ENCODE measurements around the gene RAX2. TPM values are rescaled to one million over a fixed set of nuclear protein-coding genes. Genes with fewer than 3 reads are reported as not detected.
A peak's percentile ranks its signal among the peaks of the same experiment; 100 is the strongest.
"Not testable (repeated sequence)": the region's sequence is repeated elsewhere in the genome, so short reads cannot be mapped to it uniquely, and the experiment has no call there.

The RAX2 gene
- polyA plus RNA-seq, 3 donors = not detected

GRCh38 chr19:3766520-3766919 lies 5.5 kb downstream of the RAX2 start:
- 74 to 94% (median 76%) methylated on average over 6 to 7 of the region's 7 CpGs for WGBS, 3 donors

GRCh38 chr19:3765757-3766156 lies 6.3 kb downstream of the RAX2 start:
- H3K27ac ChIP-seq (ENCODE audit: low read depth, low read length) = not testable (repeated sequence)
- WGBS, 3 donors = 92 to 96% (median 95%) methylated on average over 5 of the region's 5 CpGs

More at GRCh38 chr19:3766520-3766919, 5.5 kb downstream of the RAX2 start:
- H3K27ac ChIP-seq (ENCODE audit: low read depth, low read length) = no peak overlapping the region

- H3K27ac ChIP-seq (ENCODE audit: low read depth, low read length) = no peak overlapping the region
- 91 to 95% (median 94%) methylated on average over 12 of the region's 12 CpGs for WGBS, 3 donors
These were observed 6.9 kb downstream of the RAX2 start for GRCh38 chr19:3765121-3765520.

GRCh38 chr19:3762501-3763459 lies 9.2 kb downstream of the RAX2 start, which contains the start of gene MRPL54:
Gene MRPL54, plus strand, starts transcription at chr19:3762682. Its CDS starts 19 bp downstream, at chr19:3762701.
- H3K27ac ChIP-seq (ENCODE audit: low read depth, low read length) = peak within 1 kb of the TSS; percentile 68
- WGBS, 3 donors = 3% methylated on average over 47 of the region's 47 CpGs

- 69 to 73% (median 71%) methylated on average over 1 of the region's 1 CpG for WGBS, 3 donors
- H3K27ac ChIP-seq (ENCODE audit: low read depth, low read length) = no peak overlapping the region
These were observed 9.9 kb downstream of the RAX2 start for GRCh38 chr19:3762130-3762473.

- 2 to 4% (median 3%) methylated on average over 41 to 45 of the region's 45 CpGs for WGBS, 3 donors
- peak within 1 kb of the TSS; percentile 68 for H3K27ac ChIP-seq (ENCODE audit: low read depth, low read length)
These were observed 10.5 kb downstream of the RAX2 start, which contains the start of gene APBA3 for GRCh38 chr19:3761382-3762129. Gene APBA3, minus strand, starts transcription at chr19:3761692. Its CDS starts 1,428 bp downstream, at chr19:3760264.

GRCh38 chr19:3760871-3761361 lies 11.1 kb downstream of the RAX2 start:
- 29 to 35% (median 34%) methylated on average over 7 of the region's 7 CpGs for WGBS, 3 donors

GRCh38 chr19:3759482-3760254 lies 12.4 kb downstream of the RAX2 start:
- no peak overlapping the region for H3K27ac ChIP-seq (ENCODE audit: low read depth, low read length)
- WGBS, 3 donors = 86 to 88% (median 87%) methylated on average over 13 to 19 of the region's 19 CpGs

More at GRCh38 chr19:3760871-3761361, 11.1 kb downstream of the RAX2 start:
- no peak overlapping the region for H3K27ac ChIP-seq (ENCODE audit: low read depth, low read length)

- 96% methylated on average over 13 of the region's 13 CpGs for WGBS, 3 donors
- H3K27ac ChIP-seq (ENCODE audit: low read depth, low read length) = not testable (repeated sequence)
These were observed 13.7 kb downstream of the RAX2 start for GRCh38 chr19:3758297-3758696.

GRCh38 chr19:3757705-3758104 lies 14.3 kb downstream of the RAX2 start:
- 95 to 98% (median 96%) methylated on average over 7 of the region's 7 CpGs for WGBS, 3 donors
- not testable (repeated sequence) for H3K27ac ChIP-seq (ENCODE audit: low read depth, low read length)

GRCh38 chr19:3753631-3754410 lies 18.2 kb downstream of the RAX2 start:
- WGBS, 3 donors = 95 to 96% (median 95%) methylated on average over 44 to 51 of the region's 51 CpGs
- no peak overlapping the region for H3K27ac ChIP-seq (ENCODE audit: low read depth, low read length)

- WGBS, 3 donors = 81 to 88% (median 83%) methylated on average over 24 to 25 of the region's 25 CpGs
- no peak overlapping the region for H3K27ac ChIP-seq (ENCODE audit: low read depth, low read length)
These were observed 19.5 kb downstream of the RAX2 start for GRCh38 chr19:3752492-3752891.

- H3K27ac ChIP-seq (ENCODE audit: low read depth, low read length) = no peak overlapping the region
- 93 to 97% (median 95%) methylated on average over 26 to 30 of the region's 30 CpGs for WGBS, 3 donors
These were observed 20.8 kb downstream of the RAX2 start for GRCh38 chr19:3751236-3751635.

GRCh38 chr19:3750211-3750610 lies 21.8 kb downstream of the RAX2 start:
- WGBS, 3 donors = 100% methylated on average over 2 of the region's 2 CpGs
- H3K27ac ChIP-seq (ENCODE audit: low read depth, low read length) = no peak overlapping the region

- WGBS, 3 donors = 63 to 80% (median 78%) methylated on average over 8 of the region's 8 CpGs
These were observed 23.1 kb downstream of the RAX2 start for GRCh38 chr19:3748965-3749364.

GRCh38 chr19:3746371-3747056 lies 25.5 kb downstream of the RAX2 start:
- WGBS, 3 donors = 65 to 76% (median 70%) methylated on average over 28 to 31 of the region's 31 CpGs
- H3K27ac ChIP-seq (ENCODE audit: low read depth, low read length) = no peak overlapping the region

More at GRCh38 chr19:3748965-3749364, 23.1 kb downstream of the RAX2 start:
- no peak overlapping the region for H3K27ac ChIP-seq (ENCODE audit: low read depth, low read length)
